GM10248 (cell line): ENCODE data around the gene SBF1.

Experiments used
- CTCF ChIA-PET: fragments of 300-600 bp; sonication (Branson Sonifier 250); formaldehyde crosslinking; extraction: SDS; loops from one replicate; lab custom pipeline; 2021; ENCODE audit warnings: antibody characterized with exemption; lab: Yijun Ruan, JAX
- POLR2A ChIA-PET: fragments of 350-650 bp; sonication (Branson Sonifier 250); formaldehyde crosslinking; extraction: SDS; loops from one replicate; lab custom pipeline; 2020; ENCODE audit warnings: antibody characterized with exemption; lab: Yijun Ruan, JAX
- DNase-seq: peaks from one replicate; pipeline ENCODE4 v3.0.0; 2012; ENCODE audit errors: extremely low spot score
- CTCF ChIP-seq: IDR thresholded peaks from 2 replicates; pipeline ENCODE4 v1.5.1; 2012; ENCODE audit warnings: mild to moderate bottlenecking, low read depth; ENCODE audit errors: extremely low read depth, missing control alignments, control extremely low read depth

SBF1 gene

GRCh38 chr22:50467341-50467740 lies 7.5 kb downstream of the SBF1 start:
- POLR2A ChIA-PET = no interaction called here
- CTCF ChIA-PET = interaction anchor here (1.9 kb wide), 1 partner anchor 30 kb away, joined by 12 read pairs; no protein-coding TSS in a partner anchor

GRCh38 chr22:50465066-50465930 lies 9.5 kb downstream of the SBF1 start:
- no peak for DNase-seq
- TF ChIP-seq CTCF = no peak
- ChIA-PET CTCF (interaction anchor here (1.2 kb wide), 1 partner anchor 9 kb away, joined by 3 read pairs; no protein-coding TSS in a partner anchor), POLR2A (interaction anchor here (0.7 kb wide), 1 partner anchor 162 kb away, joined by 4 read pairs; no protein-coding TSS in a partner anchor)

More at GRCh38 chr22:50467341-50467740, 7.5 kb downstream of the SBF1 start:
- TF ChIP-seq CTCF = no peak
- no peak for DNase-seq

- ChIA-PET POLR2A (interaction anchor here (0.7 kb wide), 1 partner anchor 161 kb away, joined by 4 read pairs; no protein-coding TSS in a partner anchor), CTCF (no interaction called here)
- DNase-seq = no peak
- TF ChIP-seq CTCF = no peak
Measured at GRCh38 chr22:50464451-50464850, 10.4 kb downstream of the SBF1 start.

GRCh38 chr22:50463188-50463900 lies 11.5 kb downstream of the SBF1 start:
- ChIA-PET POLR2A (no interaction called here), CTCF (no interaction called here)

GRCh38 chr22:50461979-50462540 lies 12.8 kb downstream of the SBF1 start:
- CTCF ChIA-PET = interaction anchor here (0.9 to 1.5 kb wide), 2 partner anchors 12 to 36 kb away, joined by 3 read pairs; no protein-coding TSS in a partner anchor
- TF ChIP-seq CTCF = no peak
- DNase-seq = no peak
- POLR2A ChIA-PET = no interaction called here

More at GRCh38 chr22:50463188-50463900, 11.5 kb downstream of the SBF1 start:
- TF ChIP-seq CTCF = no peak
- no peak for DNase-seq

GRCh38 chr22:50461536-50461935 lies 13.3 kb downstream of the SBF1 start:
- no peak for TF ChIP-seq CTCF
- CTCF ChIA-PET = interaction anchor here (0.9 to 1.5 kb wide), 2 partner anchors 12 to 37 kb away, joined by 3 read pairs; no protein-coding TSS in a partner anchor
- POLR2A ChIA-PET = no interaction called here

More at GRCh38 chr22:50461536-50461935, 13.3 kb downstream of the SBF1 start:
- no peak for DNase-seq
